Transverse colon (tissue), 4 donors: ENCODE results near the gene KLK4. TPM values are rescaled to one million over a fixed set of nuclear protein-coding genes. Genes with fewer than 3 reads are reported as not detected.

Source experiments
- DNase-seq: peaks from one replicate; pipeline ENCODE4 v3.0.0-alpha.2; 2019
- H3K27ac ChIP-seq, 4 donors: fragments of 200-600 bp; sonication (generic); 2 replicates each; pipeline ENCODE4 v1.5.1; 2016 to 2018; ENCODE audit warnings: inconsistent platforms in 4 of 4
- H3K27me3 ChIP-seq: fragments of 200-600 bp; sonication (generic); 2 replicates; pipeline ENCODE4 v1.5.1; 2017; ENCODE audit warnings: inconsistent platforms
- H3K36me3 ChIP-seq, 4 donors: fragments of 200-600 bp; sonication (generic); 2 replicates each; pipeline ENCODE4 v1.5.1; 2017 to 2019; ENCODE audit warnings: inconsistent platforms in 4 of 4
- H3K4me1 ChIP-seq, 4 donors: fragments of 200-600 bp; sonication (generic); 2 replicates each; pipeline ENCODE4 v1.5.1; 2017 to 2020; ENCODE audit warnings: inconsistent platforms in 4 of 4
- H3K4me3 ChIP-seq, 4 donors: fragments of 200-600 bp; sonication (generic); 1 replicate in 1 of 4; 2 replicates in 3 of 4; pipeline versions ENCODE4 v1.5.1 to v1.6.1; 2017 to 2019; ENCODE audit warnings: inconsistent platforms in 4 of 4
- H3K9me3 ChIP-seq, 2 donors: fragments of 200-600 bp; sonication (generic); 2 replicates each; pipeline ENCODE4 v1.5.1; 2017 to 2019; ENCODE audit warnings: inconsistent platforms in 2 of 2
- CTCF ChIP-seq, 5 experiments: fragments of 200-600 bp in 3 of 5; fragments of 450-650 bp in 2 of 5; sonication (generic) in 3 of 5; IDR thresholded peaks; 1 replicate in 2 of 5; 2 replicates in 3 of 5; pipeline ENCODE4 v1.5.1; 2016 to 2017; ENCODE audit warnings: antibody characterized with exemption in 5 of 5, inconsistent platforms in 3 of 5, mild to moderate bottlenecking in 2 of 5, moderate library complexity in 1 of 5
- EP300 ChIP-seq: sonication (generic); formaldehyde crosslinking; IDR thresholded peaks from one replicate; pipeline ENCODE4 v1.6.1; 2017; ENCODE audit warnings: antibody characterized with exemption, low read depth
- POLR2A ChIP-seq: fragments of 450-650 bp; IDR thresholded peaks from one replicate; pipeline ENCODE4 v1.6.1; 2016; ENCODE audit warnings: antibody characterized with exemption, mild to moderate bottlenecking, moderate library complexity
- POLR2AphosphoS5 ChIP-seq, 3 donors: sonication (generic); formaldehyde crosslinking; IDR thresholded peaks; one replicate each; pipeline ENCODE4 v1.6.1; 2016; ENCODE audit warnings: antibody characterized with exemption in 3 of 3
- WGBS, 2 donors: methylation state at CpG; one replicate each; pipeline ENCODE4 v1.1.5; 2018; ENCODE audit warnings: low coverage in 1 of 2; 5-methylcytosine and 5-hydroxymethylcytosine counted together
- in situ Hi-C, 4 donors: fragments of 200-750 bp; cut with MboI; loops; one replicate each; pipeline versions ENCODE4 v1.15.0 to v1.15.1; 2017; ENCODE audit warnings: low sequenced_read_pairs in 3 of 4, low pct_ligation_motif_present in 1 of 4, low pct_unique_long_range_greater_than_20kb in 1 of 4
- intact Hi-C: fragments of 100-400 bp; cut with DNase I; formaldehyde crosslinking; loops from one replicate; pipeline ENCODE4 v1.15.1; 2023; ENCODE audit warnings: low total_unique reads
- total RNA-seq, 4 donors: library from RNA; depleted of rRNA; stranded (reverse); fragments of >200 nt; gene quantifications; one replicate each; pipeline ENCODE4 v1.1.0, GENCODE V29; 2016

The KLK4 gene
- total RNA-seq, 4 donors from 2014 or later: 3.0 TPM; not detected in 3

- DNase-seq: no peak
- WGBS, 2 donors: 60 to 77% methylated on average over 5 to 6 of the region's 6 CpGs
- no peak for TF ChIP-seq EP300
- no peak for TF ChIP-seq POLR2A
- TF ChIP-seq CTCF (IDR thresholded peaks at IDR 0.05): no peak
- TF ChIP-seq POLR2AphosphoS5 (IDR thresholded peaks at IDR 0.05): no peak
- Histone ChIP-seq H3K27me3 (peaks cover 19% of the 10 kb centered on the region), H3K36me3 (no peaks in the 10 kb centered on the region), H3K27ac (no peak overlapping the region), H3K9me3 (no peaks in the 10 kb centered on the region), H3K4me3 (no peak overlapping the region), H3K4me1 (no peaks in the 10 kb centered on the region)
- intact Hi-C loops (no loop called here), in situ Hi-C loops (no loop called here)
Measured at GRCh38 chr19:50857366-50857765, 53.8 kb downstream of the KLK4 start.

Other genes with a start within 250 kb of the KLK4 start
- gene SHANK1, start 191.6 kb downstream of the KLK4 start, total RNA-seq: 1 to 10 TPM in 1 of 4 donors, not detected in 3; 2.2 TPM
- 10 to 100 TPM in 1 of 4 donors, 1 to 10 TPM in 3; 2.6 to 11.2 (median 5.1) TPM for gene CLEC11A, start 188.0 kb downstream of the KLK4 start, total RNA-seq
- not detected for gene GPR32, start 140.9 kb downstream of the KLK4 start, total RNA-seq
- gene ACP4, start 121.0 kb downstream of the KLK4 start, total RNA-seq: not detected
- gene KLK1, start 87.6 kb downstream of the KLK4 start, total RNA-seq: 100 to 1,000 TPM in 1 of 4 donors, 10 to 100 TPM in 3; 17.0 to 150 (median 35.4) TPM
- 1 to 10 TPM in 2 of 4 donors, not detected in 2; 1.3 to 3.8 TPM for gene KLK15, start 77.8 kb downstream of the KLK4 start, total RNA-seq
- gene KLK3, start 56.5 kb downstream of the KLK4 start, total RNA-seq: 10 to 100 TPM in 1 of 4 donors, 1 to 10 TPM in 3; 2.9 to 66.9 (median 4.9) TPM
- gene KLK2, start 38.0 kb downstream of the KLK4 start, total RNA-seq: 1 to 10 TPM in 1 of 4 donors, not detected in 3; 3.8 TPM
- gene KLK5, start 41.6 kb upstream of the KLK4 start, total RNA-seq: not detected
- gene KLK6, start 58.2 kb upstream of the KLK4 start, total RNA-seq: not detected
- gene KLK7, start 72.5 kb upstream of the KLK4 start, total RNA-seq: not detected
- not detected for gene KLK8, start 90.2 kb upstream of the KLK4 start, total RNA-seq
- gene KLK10, start 108.3 kb upstream of the KLK4 start, total RNA-seq: 1 to 10 TPM in 1 of 4 donors, under 1 TPM in 1, not detected in 2; 0.27 to 1.3 TPM
- gene KLK11, start 115.2 kb upstream of the KLK4 start, total RNA-seq: under 1 TPM in 2 of 4 donors, not detected in 2; 0.55 to 0.79 TPM
- gene KLK12, start 123.6 kb upstream of the KLK4 start, total RNA-seq: under 1 TPM in 1 of 4 donors, not detected in 3; 0.41 TPM
- 1 to 10 TPM in 1 of 4 donors, not detected in 3; 3.3 TPM for gene KLK13, start 153.7 kb upstream of the KLK4 start, total RNA-seq
- gene KLK14, start 171.5 kb upstream of the KLK4 start, total RNA-seq: under 1 TPM in 1 of 4 donors, not detected in 3; 0.82 TPM
- gene CTU1, start 197.0 kb upstream of the KLK4 start, total RNA-seq: 10 to 100 TPM in 1 of 4 donors, 1 to 10 TPM in 3; 3.4 to 35.4 (median 7.3) TPM
- 1 to 10 TPM in 2 of 4 donors, not detected in 2; 2.0 to 2.2 TPM for gene SIGLEC9, start 213.5 kb upstream of the KLK4 start, total RNA-seq
- gene SIGLEC7, start 230.9 kb upstream of the KLK4 start, total RNA-seq: 1 to 10 TPM in 1 of 4 donors, under 1 TPM in 1, not detected in 2; 0.82 to 2.1 TPM